Mucosa of descending colon (tissue), 3 donors: ENCODE results near the gene KIR3DL3. TPM values are rescaled to one million over a fixed set of nuclear protein-coding genes. Genes with fewer than 3 reads are reported as not detected.
A peak's percentile ranks its signal among the peaks of the same experiment; 100 is the strongest.
"Not testable (repeated sequence)": the region's sequence is repeated elsewhere in the genome, so short reads cannot be mapped to it uniquely, and the experiment has no call there.

Experiments used
- ATAC-seq: fragments of 200-7000 bp; cut with Tn5 transposase; one replicate; pipeline ENCODE4 v1.9.1; 2020; ENCODE audit warnings: mild to moderate bottlenecking, moderate library complexity
- DNase-seq, 3 donors: peaks; one replicate each; pipeline ENCODE4 v3.0.0-alpha.2; 2020
- H3K36me3 ChIP-seq: fragments of 200-600 bp; one replicate; pipeline ENCODE4 v1.8.0; 2021; ENCODE audit warnings: low read depth, mild to moderate bottlenecking
- H3K4me1 ChIP-seq: fragments of 200-600 bp; one replicate; pipeline ENCODE4 v1.8.0; 2021; ENCODE audit warnings: low read depth, mild to moderate bottlenecking
- H3K4me3 ChIP-seq: fragments of 200-600 bp; one replicate; pipeline ENCODE4 v1.8.0; 2021; ENCODE audit warnings: mild to moderate bottlenecking
- H3K9me3 ChIP-seq: fragments of 200-600 bp; one replicate; pipeline ENCODE4 v1.8.0; 2021; ENCODE audit warnings: mild to moderate bottlenecking
- CTCF ChIP-seq: fragments of 200-600 bp; IDR thresholded peaks from one replicate; pipeline ENCODE4 v1.8.0; 2022; ENCODE audit warnings: antibody characterized with exemption, mild to moderate bottlenecking
- intact Hi-C, 2 donors: fragments of 100-400 bp; cut with DNase I in 1 of 2; cut with micrococcal nuclease in 1 of 2; formaldehyde crosslinking; loops; one replicate each; pipeline versions ENCODE4 v1.11.0 to v1.11.1; 2022; cut with DNase I, micrococcal nuclease
- total RNA-seq, 3 donors: library from RNA; stranded (reverse); fragmentation: NEBNext Ultra II Directional in 2 of 3; extraction: Animal tissue kit (Norgen Biotek cat#: 25700) in 2 of 3; gene quantifications; one replicate each; pipeline versions ENCODE4 v1.2.1 to v1.2.4, GENCODE V29; 2021 to 2023
- donor health status: DM: no; HTN: no; CAD: no; lungs with moderate emphysema.
- donor health status: DM: no; HTN: no; CAD: no.
- donor health status: DM: no; HTN: yes; CAD: no.

The KIR3DL3 gene
- total RNA-seq, 3 donors from 2014 or later: not detected

- Histone ChIP-seq H3K36me3 (no peaks in the 10 kb centered on the region), H3K4me1 (no peaks in the 10 kb centered on the region), H3K9me3 (no peaks in the 10 kb centered on the region), H3K4me3 (no peak overlapping the region)
- no peak for ATAC-seq
- intact Hi-C loops: no loop called here
- TF ChIP-seq CTCF: no peak
- no peak for DNase-seq
Observed at GRCh38 chr19:54738715-54739114, 14.5 kb downstream of the KIR3DL3 start.

- no peaks in the 10 kb centered on the region for H3K9me3 ChIP-seq
- intact Hi-C loops: no loop called here
- H3K36me3 ChIP-seq: no peaks in the 10 kb centered on the region
- H3K4me1 ChIP-seq: no peaks in the 10 kb centered on the region
- H3K4me3 ChIP-seq: no peak overlapping the region
- DNase-seq (no peak), ATAC-seq (no peak)
- TF ChIP-seq CTCF: no peak
Observed at GRCh38 chr19:54739587-54740497, 15.6 kb downstream of the KIR3DL3 start.

GRCh38 chr19:54741950-54742349 is 17.7 kb downstream of the KIR3DL3 start:
- H3K4me1 ChIP-seq, ATAC-seq, intact Hi-C loops, DNase-seq, H3K36me3 ChIP-seq, H3K9me3 ChIP-seq, H3K4me3 ChIP-seq: not testable (repeated sequence)

GRCh38 chr19:54744080-54744479 is 19.8 kb downstream of the KIR3DL3 start:
- H3K36me3 ChIP-seq, DNase-seq, ATAC-seq, H3K4me1 ChIP-seq, H3K9me3 ChIP-seq, intact Hi-C loops, H3K4me3 ChIP-seq: not testable (repeated sequence)

GRCh38 chr19:54747614-54748322 is 23.5 kb downstream of the KIR3DL3 start:
- intact Hi-C loops, H3K36me3 ChIP-seq, H3K9me3 ChIP-seq, ATAC-seq, H3K4me1 ChIP-seq, H3K4me3 ChIP-seq: not testable (repeated sequence)
- DNase-seq: peak in 1 of 3 donors; percentile 53

- H3K4me1 ChIP-seq, H3K9me3 ChIP-seq, DNase-seq, intact Hi-C loops, H3K36me3 ChIP-seq, H3K4me3 ChIP-seq, ATAC-seq: not testable (repeated sequence)
Observed at GRCh38 chr19:54750276-54750675, 26.0 kb downstream of the KIR3DL3 start.

- intact Hi-C loops, DNase-seq, H3K4me3 ChIP-seq, ATAC-seq, H3K9me3 ChIP-seq, H3K4me1 ChIP-seq, H3K36me3 ChIP-seq: not testable (repeated sequence)
Observed at GRCh38 chr19:54756204-54757110, 32.2 kb downstream of the KIR3DL3 start.

GRCh38 chr19:54758577-54758976 is 34.3 kb downstream of the KIR3DL3 start:
- intact Hi-C loops, H3K36me3 ChIP-seq, H3K9me3 ChIP-seq: not testable (repeated sequence)

GRCh38 chr19:54764219-54764618 is 40.0 kb downstream of the KIR3DL3 start:
- intact Hi-C loops, ATAC-seq, H3K36me3 ChIP-seq, H3K4me1 ChIP-seq, H3K4me3 ChIP-seq, DNase-seq, H3K9me3 ChIP-seq: not testable (repeated sequence)

More at GRCh38 chr19:54758577-54758976, 34.3 kb downstream of the KIR3DL3 start:
- not testable (repeated sequence) for DNase-seq, H3K4me3 ChIP-seq, ATAC-seq, H3K4me1 ChIP-seq

GRCh38 chr19:54766464-54766863 is 42.2 kb downstream of the KIR3DL3 start:
- DNase-seq, ATAC-seq, intact Hi-C loops, H3K4me1 ChIP-seq, H3K4me3 ChIP-seq, H3K9me3 ChIP-seq, H3K36me3 ChIP-seq: not testable (repeated sequence)

GRCh38 chr19:54769646-54770045 is 45.4 kb downstream of the KIR3DL3 start, which contains the start of gene KIR2DL1:
TSS of gene KIR2DL1 (plus strand) at chr19:54769793. CDS start at chr19:54769851, 58 bp downstream.
- intact Hi-C loops, DNase-seq, H3K4me3 ChIP-seq, ATAC-seq, H3K36me3 ChIP-seq, H3K9me3 ChIP-seq, H3K4me1 ChIP-seq: not testable (repeated sequence)
